ENCODE measurements around the gene PCSK6. TPM values are rescaled to one million over a fixed set of nuclear protein-coding genes. Genes with fewer than 3 reads are reported as not detected.

The PCSK6 gene
- total and polyA plus RNA-seq, 7 donors: 2.9 to 10.3 (median 6.4) TPM

GRCh38 chr15:101431301-101431700 lies 58.2 kb downstream of the PCSK6 start:
- intact Hi-C loops (cut with DNase I): no loop called here
- peaks cover 0 to 4% (median 0%) of the 10 kb centered on the region in 3 donors for H3K27me3 ChIP-seq
- no peaks in the 10 kb centered on the region for H3K36me3 ChIP-seq
- no peak overlapping the region for H3K4me3 ChIP-seq
- H3K27ac ChIP-seq: no peak overlapping the region
- no peak for DNase-seq
- no peak for TF ChIP-seq EP300 (IDR thresholded peaks at IDR 0.05)
- no peak for TF ChIP-seq POLR2AphosphoS5 (IDR thresholded peaks at IDR 0.05)
- no peak for TF ChIP-seq CTCF (IDR thresholded peaks at IDR 0.05)
- no peaks in the 10 kb centered on the region for H3K4me1 ChIP-seq
- no peaks in the 10 kb centered on the region for H3K9me3 ChIP-seq
- WGBS, 2 donors: 88 to 91% methylated on average over 15 of the region's 15 CpGs

- TF ChIP-seq POLR2AphosphoS5 (IDR thresholded peaks at IDR 0.05) (no peak), EP300 (IDR thresholded peaks at IDR 0.05) (no peak), POLR2A (IDR thresholded peaks at IDR 0.05) (no peak), CTCF (IDR thresholded peaks at IDR 0.05) (no peak)
- Histone ChIP-seq H3K9me3 (no peaks in the 10 kb centered on the region), H3K27ac (no peak overlapping the region), H3K27me3 (peaks cover 0 to 4% (median 0%) of the 10 kb centered on the region in 3 donors), H3K4me1 (no peaks in the 10 kb centered on the region), H3K4me3 (no peak overlapping the region), H3K36me3 (no peaks in the 10 kb centered on the region)
- DNase-seq: no peak
- WGBS, 2 donors: 93% methylated on average over 18 of the region's 18 CpGs
- intact Hi-C loops (cut with DNase I): no loop called here
Observed at GRCh38 chr15:101429646-101430045, 59.9 kb downstream of the PCSK6 start.

DNA sequence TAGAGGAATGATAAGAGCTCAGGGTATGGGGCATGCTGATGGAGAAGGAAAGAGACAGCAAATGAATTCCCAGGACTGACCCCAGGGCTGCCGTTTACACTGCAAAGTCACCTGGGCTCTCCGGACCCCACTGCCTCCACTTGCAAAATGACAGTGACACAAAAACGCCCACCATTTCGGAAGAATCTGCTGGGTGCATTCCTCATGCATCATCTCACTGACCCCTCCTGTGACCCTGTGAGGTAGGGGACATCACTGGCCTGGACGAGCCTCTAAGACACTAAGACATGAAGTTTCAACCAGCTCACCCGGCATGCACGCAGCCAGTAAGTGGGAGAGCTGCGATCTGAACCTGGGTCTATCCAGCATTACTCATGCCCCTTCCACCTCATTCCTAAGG lies 60.3 kb downstream of the PCSK6 start:
- no peak overlapping the region for H3K4me3 ChIP-seq
- intact Hi-C loops (cut with DNase I): no loop called here
- TF ChIP-seq CTCF (IDR thresholded peaks at IDR 0.05): no peak
- no peak for TF ChIP-seq EP300 (IDR thresholded peaks at IDR 0.05)
- no peak for TF ChIP-seq POLR2AphosphoS5 (IDR thresholded peaks at IDR 0.05)
- no peak for TF ChIP-seq POLR2A (IDR thresholded peaks at IDR 0.05)
- 90 to 95% methylated on average over 8 of the region's 8 CpGs for WGBS, 2 donors
- no peak overlapping the region for H3K27ac ChIP-seq
- no peaks in the 10 kb centered on the region for H3K9me3 ChIP-seq
- DNase-seq: no peak
- H3K27me3 ChIP-seq: peaks cover 0 to 4% (median 0%) of the 10 kb centered on the region in 3 donors
- no peaks in the 10 kb centered on the region for H3K4me1 ChIP-seq
- no peaks in the 10 kb centered on the region for H3K36me3 ChIP-seq

GRCh38 chr15:101428758-101429157 lies 60.7 kb downstream of the PCSK6 start:
- peaks cover 0 to 4% (median 0%) of the 10 kb centered on the region in 3 donors for H3K27me3 ChIP-seq
- no peak overlapping the region for H3K27ac ChIP-seq
- WGBS, 2 donors: 83 to 91% methylated on average over 12 of the region's 12 CpGs
- H3K4me3 ChIP-seq: no peak overlapping the region
- H3K36me3 ChIP-seq: no peaks in the 10 kb centered on the region
- no peak for TF ChIP-seq EP300 (IDR thresholded peaks at IDR 0.05)
- no peak for TF ChIP-seq POLR2AphosphoS5 (IDR thresholded peaks at IDR 0.05)
- no peak for TF ChIP-seq CTCF (IDR thresholded peaks at IDR 0.05)
- TF ChIP-seq POLR2A (IDR thresholded peaks at IDR 0.05): no peak
- no peak for DNase-seq
- no peaks in the 10 kb centered on the region for H3K4me1 ChIP-seq
- intact Hi-C loops (cut with DNase I): no loop called here
- H3K9me3 ChIP-seq: no peaks in the 10 kb centered on the region

All from sigmoid colon (tissue), 7 donors.